IPS-20b (cell line): ENCODE results near the gene CRYBG1.

Experiments
- H3K27ac ChIP-seq: one replicate; pipeline ENCODE4 v1.5.1; 2013; ENCODE audit warnings: low read length
- H3K27me3 ChIP-seq: 2 replicates; pipeline ENCODE4 v1.6.1; 2013; ENCODE audit warnings: mild to moderate bottlenecking, low read length, inconsistent platforms; ENCODE audit not compliant: insufficient read depth
- H3K36me3 ChIP-seq: 2 replicates; pipeline ENCODE4 v1.6.1; 2013; ENCODE audit warnings: low read depth, mild to moderate bottlenecking, inconsistent platforms, low read length, moderate library complexity; ENCODE audit not compliant: insufficient read depth
- H3K4me1 ChIP-seq: 2 replicates; pipeline ENCODE4 v1.6.1; 2013; ENCODE audit warnings: mild to moderate bottlenecking, control low read depth, inconsistent platforms, low read length, moderate library complexity; ENCODE audit not compliant: insufficient read depth
- H3K4me3 ChIP-seq: 2 replicates; pipeline ENCODE4 v1.5.1; 2013; ENCODE audit warnings: mild to moderate bottlenecking, low read length, inconsistent platforms
- H3K9ac ChIP-seq: 2 replicates; pipeline ENCODE4 v1.6.1; 2013; ENCODE audit warnings: low read depth, mild to moderate bottlenecking, inconsistent platforms, low read length, moderate library complexity
- H3K9me3 ChIP-seq: 2 replicates; pipeline ENCODE4 v1.6.1; 2013; ENCODE audit warnings: mild to moderate bottlenecking, low read depth, low read length, inconsistent platforms; ENCODE audit not compliant: insufficient read depth

Gene CRYBG1

DNA sequence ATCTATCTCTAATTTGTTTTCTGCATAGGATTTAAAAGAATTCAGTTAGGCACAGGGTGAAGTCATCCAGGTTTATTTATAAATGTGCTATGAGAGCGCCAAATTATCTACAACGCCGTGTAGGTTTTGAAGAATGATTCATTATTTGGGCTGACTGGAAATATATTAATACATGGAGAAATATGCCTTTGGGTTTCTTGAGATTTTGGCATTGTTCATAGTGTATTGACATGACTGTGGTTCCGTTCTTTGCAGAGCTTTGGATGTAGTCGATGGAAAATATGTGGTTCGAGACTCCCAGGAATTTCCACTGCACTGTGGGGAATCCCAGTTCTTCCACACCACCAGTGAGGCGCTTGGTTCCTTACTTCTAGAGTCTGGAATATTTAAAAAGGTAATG is 90.9 kb downstream of the CRYBG1 start:
- H3K4me1 ChIP-seq, result peaks cover 19% of the 10 kb centered on the region; the same call in 1 of the 2 replicates
- H3K27ac ChIP-seq, result no peak overlapping the region
- no peaks in the 10 kb centered on the region for H3K9me3 ChIP-seq
- no peaks in the 10 kb centered on the region for H3K27me3 ChIP-seq
- H3K36me3 ChIP-seq, result no peaks in the 10 kb centered on the region
- H3K4me3 ChIP-seq, result no peak overlapping the region
- no peak overlapping the region for H3K9ac ChIP-seq

DNA sequence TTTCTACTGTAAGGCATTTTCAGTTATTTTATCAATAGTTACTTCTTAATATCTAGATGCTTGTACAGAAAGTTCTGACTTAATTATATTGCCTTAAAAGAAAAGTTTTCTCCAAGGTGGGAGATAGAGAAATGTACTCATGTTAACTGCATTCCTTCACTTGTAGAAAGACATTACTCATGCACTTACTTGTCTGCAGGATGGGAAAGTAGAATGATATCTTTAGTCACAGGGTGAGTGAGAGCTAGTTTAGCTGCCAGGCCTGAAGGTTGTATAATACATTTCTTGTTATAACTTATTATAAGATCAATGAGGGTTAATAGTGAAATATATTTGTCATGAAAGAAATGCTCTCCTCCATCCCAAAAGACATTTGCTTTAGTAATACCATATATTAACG is 92.1 kb downstream of the CRYBG1 start:
- Histone ChIP-seq H3K9me3 (no peaks in the 10 kb centered on the region), H3K4me3 (no peak overlapping the region), H3K36me3 (no peaks in the 10 kb centered on the region), H3K9ac (no peak overlapping the region), H3K4me1 (peaks cover 13% of the 10 kb centered on the region; the same call in 1 of the 2 replicates), H3K27ac (no peak overlapping the region), H3K27me3 (no peaks in the 10 kb centered on the region)

DNA sequence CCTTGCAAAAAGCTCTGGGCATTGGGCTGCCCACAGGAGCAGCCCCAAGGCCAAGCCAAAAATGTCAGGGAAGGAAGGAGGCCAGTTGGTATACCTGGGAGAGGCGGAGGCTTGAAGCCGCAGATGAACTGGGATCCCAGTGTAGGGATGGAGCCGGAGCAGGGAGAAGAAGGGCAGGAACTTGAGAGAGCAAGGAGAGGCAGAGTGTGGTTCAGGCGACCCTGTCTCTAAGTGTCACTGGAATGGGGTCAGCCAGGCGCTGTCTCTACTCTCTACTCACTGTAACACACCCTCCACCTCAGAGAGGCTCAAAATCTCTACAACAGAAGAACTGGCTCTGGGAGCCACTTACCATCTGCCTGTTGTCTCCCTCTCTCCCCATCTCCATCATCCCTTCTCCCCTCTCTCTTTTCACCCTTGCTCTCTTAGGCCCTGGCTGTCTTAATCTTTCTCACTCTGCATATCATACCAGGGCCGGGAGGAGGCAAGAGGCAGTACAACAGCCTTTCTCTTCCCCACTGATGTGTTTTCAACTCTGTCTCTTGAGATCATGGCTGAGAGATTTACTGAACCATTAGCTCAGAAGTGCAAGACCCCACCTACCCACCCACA is 93.3 kb downstream of the CRYBG1 start:
- Histone ChIP-seq H3K4me3 (no peak overlapping the region), H3K36me3 (no peaks in the 10 kb centered on the region), H3K4me1 (peaks cover 13% of the 10 kb centered on the region; the same call in 1 of the 2 replicates), H3K9me3 (no peaks in the 10 kb centered on the region), H3K9ac (no peak overlapping the region), H3K27me3 (no peaks in the 10 kb centered on the region), H3K27ac (no peak overlapping the region)

- no peaks in the 10 kb centered on the region for H3K36me3 ChIP-seq
Observed at GRCh38 chr6:106456756-106457155, 96.2 kb downstream of the CRYBG1 start.

GRCh38 chr6:106458021-106458986 is 97.8 kb downstream of the CRYBG1 start:
- Histone ChIP-seq H3K9ac (no peak overlapping the region), H3K27me3 (no peaks in the 10 kb centered on the region; the same call in 1 of the 2 replicates), H3K4me1 (peaks cover 16% of the 10 kb centered on the region; the same call in 1 of the 2 replicates), H3K27ac (no peak overlapping the region), H3K4me3 (no peak overlapping the region), H3K9me3 (no peaks in the 10 kb centered on the region), H3K36me3 (no peaks in the 10 kb centered on the region)

More at GRCh38 chr6:106456756-106457155, 96.2 kb downstream of the CRYBG1 start:
- Histone ChIP-seq H3K4me3 (no peak overlapping the region), H3K27me3 (no peaks in the 10 kb centered on the region; the same call in 1 of the 2 replicates), H3K27ac (no peak overlapping the region), H3K4me1 (peaks cover 13% of the 10 kb centered on the region; the same call in 1 of the 2 replicates), H3K9ac (no peak overlapping the region), H3K9me3 (no peaks in the 10 kb centered on the region)

DNA sequence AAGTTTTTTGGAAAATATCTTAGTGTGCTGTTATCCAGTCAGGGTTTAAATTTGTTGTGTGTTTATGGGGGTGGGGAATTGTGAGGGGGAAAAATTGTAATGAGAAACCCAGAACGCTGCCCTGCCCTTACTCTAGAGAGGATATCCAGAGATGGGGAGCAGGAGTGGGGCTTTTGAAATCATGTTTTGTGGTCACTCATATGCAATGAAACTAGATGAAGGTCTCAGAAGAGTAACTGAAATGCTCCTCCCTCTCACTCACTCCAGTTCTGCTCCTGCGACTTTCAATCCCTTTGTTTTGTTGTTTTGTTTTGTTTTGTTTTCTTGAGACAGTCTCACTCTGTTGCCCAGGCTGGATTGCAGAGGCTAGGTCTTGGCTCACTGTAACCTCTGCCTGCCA is 100.0 kb downstream of the CRYBG1 start:
- H3K9ac ChIP-seq, result no peak overlapping the region
- H3K9me3 ChIP-seq, result no peaks in the 10 kb centered on the region
- 0 out of 2 replicates have a peak, but pooled peaks cover 6% of the 10 kb centered on the region for H3K4me1 ChIP-seq
- no peaks in the 10 kb centered on the region for H3K36me3 ChIP-seq
- H3K4me3 ChIP-seq, result no peak overlapping the region
- H3K27me3 ChIP-seq, result no peaks in the 10 kb centered on the region; the same call in 1 of the 2 replicates
- no peak overlapping the region for H3K27ac ChIP-seq

- H3K4me3 ChIP-seq, result no peak overlapping the region
- no peak overlapping the region for H3K27ac ChIP-seq
- H3K4me1 ChIP-seq, result 0 out of 2 replicates have a peak, but pooled peaks cover 6% of the 10 kb centered on the region
- H3K27me3 ChIP-seq, result no peaks in the 10 kb centered on the region; the same call in 1 of the 2 replicates
- no peak overlapping the region for H3K9ac ChIP-seq
- H3K36me3 ChIP-seq, result no peaks in the 10 kb centered on the region
- H3K9me3 ChIP-seq, result no peaks in the 10 kb centered on the region
Observed at GRCh38 chr6:106461084-106461483, 100.6 kb downstream of the CRYBG1 start.

DNA sequence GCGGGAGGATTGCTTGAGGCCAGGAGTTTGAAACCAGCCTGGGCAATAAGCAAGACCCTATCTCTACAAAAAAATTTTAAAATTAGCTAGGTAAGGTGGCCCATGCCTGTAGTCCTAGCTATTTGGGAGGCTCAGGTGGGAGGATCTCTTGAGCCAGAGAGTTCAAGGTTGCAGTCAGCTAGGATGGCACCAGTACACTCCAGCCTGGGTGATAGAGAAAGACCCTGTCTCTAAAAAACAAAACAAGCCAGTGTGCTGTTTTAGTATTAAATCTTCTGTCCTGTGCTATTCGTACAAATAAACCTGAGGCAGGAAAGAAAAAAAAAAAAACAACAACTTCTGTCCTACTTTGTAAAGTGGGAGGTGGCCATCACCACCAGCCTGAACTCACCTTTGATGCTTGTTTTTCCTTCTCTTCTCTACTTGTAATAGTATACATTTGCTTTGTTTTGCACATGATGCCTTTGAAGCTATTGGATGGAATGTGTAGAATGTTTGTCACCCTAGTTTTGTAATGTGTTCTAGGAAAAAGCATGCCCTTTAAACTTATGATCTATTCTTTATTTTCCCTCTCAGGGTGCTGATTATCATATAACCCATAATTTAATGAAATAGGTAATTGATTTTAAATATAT is 102.5 kb downstream of the CRYBG1 start:
- Histone ChIP-seq H3K9me3 (no peaks in the 10 kb centered on the region), H3K27ac (no peak overlapping the region), H3K9ac (no peak overlapping the region), H3K4me3 (no peak overlapping the region), H3K36me3 (no peaks in the 10 kb centered on the region), H3K27me3 (no peaks in the 10 kb centered on the region; the same call in 1 of the 2 replicates), H3K4me1 (0 out of 2 replicates have a peak, but pooled peaks cover 6% of the 10 kb centered on the region)

DNA sequence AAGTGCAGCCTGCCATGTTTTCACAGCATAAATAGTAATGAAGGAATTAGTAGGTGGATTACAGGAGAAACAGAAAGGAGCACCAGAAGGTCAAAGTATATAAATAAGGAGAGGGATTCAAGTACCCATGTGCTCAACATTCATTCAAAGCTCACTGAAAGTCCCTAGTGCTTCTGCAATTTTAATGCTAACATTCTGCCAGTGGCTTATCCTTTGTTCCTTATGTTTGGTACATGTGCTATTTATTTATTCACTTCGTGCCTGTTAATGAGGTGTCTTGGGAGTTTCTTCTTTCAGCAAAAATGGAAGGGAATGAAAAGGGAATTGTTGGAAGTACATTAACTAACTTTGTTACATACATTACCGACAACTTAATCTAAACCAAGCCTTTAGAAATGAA is 105.7 kb downstream of the CRYBG1 start:
- no peaks in the 10 kb centered on the region for H3K9me3 ChIP-seq
- no peaks in the 10 kb centered on the region for H3K27me3 ChIP-seq
- no peak overlapping the region for H3K4me3 ChIP-seq
- H3K36me3 ChIP-seq, result no peaks in the 10 kb centered on the region
- H3K27ac ChIP-seq, result no peak overlapping the region
- H3K4me1 ChIP-seq, result 0 out of 2 replicates have a peak, but pooled peaks cover 6% of the 10 kb centered on the region
- H3K9ac ChIP-seq, result no peak overlapping the region

GRCh38 chr6:106468935-106469334 is 108.4 kb downstream of the CRYBG1 start:
- no peak overlapping the region for H3K27ac ChIP-seq
- H3K4me1 ChIP-seq, result no peaks in the 10 kb centered on the region
- no peak overlapping the region for H3K4me3 ChIP-seq

GRCh38 chr6:106469882-106470281 is 109.4 kb downstream of the CRYBG1 start:
- Histone ChIP-seq H3K9ac (no peak overlapping the region), H3K27ac (no peak overlapping the region), H3K4me1 (no peaks in the 10 kb centered on the region), H3K27me3 (no peaks in the 10 kb centered on the region), H3K4me3 (no peak overlapping the region), H3K36me3 (no peaks in the 10 kb centered on the region), H3K9me3 (no peaks in the 10 kb centered on the region)

More at GRCh38 chr6:106468935-106469334, 108.4 kb downstream of the CRYBG1 start:
- no peak overlapping the region for H3K9ac ChIP-seq
- no peaks in the 10 kb centered on the region for H3K9me3 ChIP-seq
- no peaks in the 10 kb centered on the region for H3K27me3 ChIP-seq
- H3K36me3 ChIP-seq, result no peaks in the 10 kb centered on the region
